H1 (cell line): ENCODE measurements around the gene DES. TPM values are rescaled to one million over a fixed set of nuclear protein-coding genes. Genes with fewer than 3 reads are reported as not detected.

Source experiments
- CTCF ChIA-PET: fragments of 300-600 bp; sonication (Branson Sonifier 250); formaldehyde crosslinking; loops from one replicate; lab custom pipeline; 2021; ENCODE audit not compliant: partially characterized antibody; lab: Charles Lee
- POLR2A ChIA-PET: fragments of 300-600 bp; sonication (Branson Sonifier 250); formaldehyde crosslinking; loops from one replicate; lab custom pipeline; 2021; ENCODE audit warnings: inconsistent platforms; ENCODE audit not compliant: partially characterized antibody; lab: Charles Lee
- DNase-seq, 2 experiments: peaks; one replicate each; pipeline versions ENCODE4 v3.0.0 to v3.0.0-alpha.2; 2010 to 2022; ENCODE audit warnings: low spot score in 2 of 2, low read depth in 1 of 2, mixed read lengths in 1 of 2
- FAIRE-seq: peaks from 2 replicates; lab custom pipeline; 2011; peaks lifted over from hg19 to GRCh38; lab: Jason Lieb, UNC
- H2AFZ ChIP-seq: 2 replicates; pipeline ENCODE4 v1.8.1; 2012; ENCODE audit warnings: low read length, inconsistent platforms
- H2AK5ac ChIP-seq: 2 replicates; pipeline ENCODE4 v1.6.1; 2013; ENCODE audit warnings: low read depth, low read length
- H2BK120ac ChIP-seq: replicated peaks from 2 replicates; pipeline ENCODE3; 2013; ENCODE audit warnings: low read depth, low read length, inconsistent platforms
- H2BK12ac ChIP-seq: 2 replicates; pipeline ENCODE4 v1.6.1; 2013; ENCODE audit warnings: low read depth, low read length
- H2BK15ac ChIP-seq: 2 replicates; pipeline ENCODE4 v1.6.1; 2013; ENCODE audit warnings: low read length
- H2BK20ac ChIP-seq: 2 replicates; pipeline ENCODE4 v1.6.1; 2013; ENCODE audit warnings: low read length
- H2BK5ac ChIP-seq: 2 replicates; pipeline ENCODE4 v1.6.1; 2013; ENCODE audit warnings: low read depth, low read length
- H3K14ac ChIP-seq: 2 replicates; pipeline ENCODE4 v1.6.1; 2013; ENCODE audit warnings: inconsistent platforms; ENCODE audit not compliant: insufficient read length
- H3K18ac ChIP-seq: 2 replicates; pipeline ENCODE4 v1.6.1; 2013; ENCODE audit warnings: low read length; ENCODE audit errors: extremely low read depth
- H3K23ac ChIP-seq: 2 replicates; pipeline ENCODE4 v1.6.1; 2013; ENCODE audit warnings: inconsistent platforms; ENCODE audit not compliant: insufficient read length
- H3K23me2 ChIP-seq: 2 replicates; pipeline ENCODE4 v1.6.1; 2013; ENCODE audit warnings: low read depth, low read length
- H3K27ac ChIP-seq: 2 replicates; pipeline ENCODE4 v1.6.1; 2011; ENCODE audit warnings: low read depth, low read length, inconsistent platforms
- H3K27me3 ChIP-seq, 4 experiments: replicated peaks in 1 of 4; 1 replicate in 1 of 4; 2 replicates in 3 of 4; pipeline versions ENCODE4 v1.6.1 to v1.8.1; 2011 to 2013; ENCODE audit warnings: low read length in 3 of 4, mild to moderate bottlenecking in 3 of 4, inconsistent platforms in 2 of 4, mixed read lengths in 2 of 4, moderate library complexity in 1 of 4; ENCODE audit not compliant: control insufficient read depth in 3 of 4, insufficient read depth in 3 of 4; ENCODE audit errors: extremely low read depth in 1 of 4
- H3K36me3 ChIP-seq, 4 experiments: 2 replicates each; pipeline versions ENCODE4 v1.6.1 to v1.8.1; 2011 to 2013; ENCODE audit warnings: mild to moderate bottlenecking in 4 of 4, low read length in 3 of 4, moderate library complexity in 2 of 4, control low read depth in 1 of 4, inconsistent platforms in 1 of 4; ENCODE audit not compliant: insufficient read depth in 4 of 4, control insufficient read depth in 2 of 4
- H3K4ac ChIP-seq: replicated peaks from 2 replicates; pipeline ENCODE3; 2013; ENCODE audit warnings: low read length, low read depth, mixed read lengths, inconsistent platforms; ENCODE audit not compliant: insufficient read length
- H3K4me1 ChIP-seq, 4 experiments: replicated peaks in 1 of 4; 1 replicate in 1 of 4; 2 replicates in 3 of 4; pipeline versions ENCODE4 v1.6.1 to v1.8.1; 2011 to 2013; ENCODE audit warnings: low read length in 3 of 4, inconsistent platforms in 2 of 4, mixed read lengths in 1 of 4; ENCODE audit not compliant: insufficient read depth in 4 of 4, control insufficient read depth in 3 of 4
- H3K4me2 ChIP-seq, 2 experiments: 2 replicates each; pipeline versions ENCODE4 v1.6.1 to v1.8.1; 2011 to 2013; ENCODE audit warnings: low read depth in 2 of 2, low read length in 2 of 2, control low read depth in 1 of 2, inconsistent platforms in 1 of 2, mild to moderate bottlenecking in 1 of 2; ENCODE audit not compliant: insufficient read depth in 1 of 2
- H3K4me3 ChIP-seq, 4 experiments: fragments of 200-600, 300-600 bp in 1 of 4; sonication (generic), shearing (Covaris generic), sonication (Bioruptor Twin) in 1 of 4; 2 replicates each; pipeline versions ENCODE4 v1.5.1 to v1.8.1; 2011 to 2016; ENCODE audit warnings: low read length in 4 of 4, low read depth in 3 of 4, control low read depth in 2 of 4, inconsistent platforms in 2 of 4, mild to moderate bottlenecking in 2 of 4, mixed read lengths in 1 of 4, moderate library complexity in 1 of 4; ENCODE audit not compliant: insufficient read depth in 2 of 4; ENCODE audit errors: extremely low read depth in 1 of 4
- H3K56ac ChIP-seq: replicated peaks from 2 replicates; pipeline ENCODE3; 2013; ENCODE audit warnings: low read depth, mild to moderate bottlenecking, mixed read lengths, low read length, inconsistent platforms; ENCODE audit not compliant: insufficient read length
- H3K79me1 ChIP-seq: 2 replicates; pipeline ENCODE4 v1.6.1; 2013; ENCODE audit warnings: low read depth, low read length, control low read depth
- H3K79me2 ChIP-seq, 2 experiments: 2 replicates each; pipeline versions ENCODE4 v1.6.1 to v1.8.1; 2012 to 2013; ENCODE audit warnings: low read length in 2 of 2, mild to moderate bottlenecking in 2 of 2, inconsistent platforms in 1 of 2; ENCODE audit not compliant: insufficient read depth in 2 of 2, control insufficient read depth in 1 of 2
- H3K9ac ChIP-seq, 4 experiments: replicated peaks in 1 of 4; 1 replicate in 1 of 4; 2 replicates in 3 of 4; pipeline versions ENCODE4 v1.6.1 to v1.8.1; 2011 to 2013; ENCODE audit warnings: low read depth in 3 of 4, low read length in 3 of 4, control low read depth in 2 of 4, mild to moderate bottlenecking in 2 of 4, moderate library complexity in 2 of 4, inconsistent platforms in 1 of 4; ENCODE audit errors: extremely low read depth in 1 of 4
- H3K9me3 ChIP-seq, 2 experiments: 2 replicates each; pipeline versions ENCODE4 v1.6.1 to v1.8.1; 2012 to 2013; ENCODE audit warnings: mild to moderate bottlenecking in 2 of 2, moderate library complexity in 2 of 2, control low read depth in 1 of 2, inconsistent platforms in 1 of 2, low read depth in 1 of 2, low read length in 1 of 2, mixed read lengths in 1 of 2; ENCODE audit not compliant: insufficient read depth in 2 of 2
- H4K20me1 ChIP-seq, 2 experiments: replicated peaks in 1 of 2; 2 replicates each; pipeline versions ENCODE3 to v1.8.1; 2011 to 2013; ENCODE audit warnings: inconsistent platforms in 2 of 2, low read length in 2 of 2, mild to moderate bottlenecking in 1 of 2; ENCODE audit not compliant: insufficient read depth in 2 of 2, control insufficient read depth in 1 of 2
- H4K5ac ChIP-seq: 2 replicates; pipeline ENCODE4 v1.6.1; 2013; ENCODE audit warnings: low read length, low read depth, mixed read lengths, inconsistent platforms; ENCODE audit not compliant: insufficient read length
- H4K8ac ChIP-seq: 2 replicates; pipeline ENCODE4 v1.8.0; 2013; ENCODE audit warnings: mild to moderate bottlenecking, moderate library complexity, low read length, inconsistent platforms; ENCODE audit not compliant: insufficient read depth; ENCODE audit errors: extremely low read depth
- H4K91ac ChIP-seq: replicated peaks from 2 replicates; pipeline ENCODE3; 2013; ENCODE audit warnings: low read length, mixed read lengths, inconsistent platforms; ENCODE audit not compliant: insufficient read length
- ASH2L ChIP-seq: fragments of 200-600, 300-600 bp; sonication (generic); IDR thresholded peaks from one replicate; pipeline ENCODE4 v1.7.1; 2017; ENCODE audit warnings: low read length
- ATF3 ChIP-seq: IDR thresholded peaks from 2 replicates; pipeline ENCODE4 v1.6.1; 2011; ENCODE audit warnings: low read depth, mild to moderate bottlenecking, low read length; ENCODE audit not compliant: insufficient read depth
- BACH1 ChIP-seq: IDR thresholded peaks from 2 replicates; pipeline ENCODE4 v1.6.1; 2012; ENCODE audit warnings: low read length, improper control_type of control experiment
- CBX5 ChIP-seq: fragments of 300-800, 300-1000 bp; sonication (generic); IDR thresholded peaks from 2 replicates; pipeline ENCODE4 v1.7.1; 2016; ENCODE audit warnings: antibody characterized with exemption, low read length, low read depth
- CHD2 ChIP-seq: IDR thresholded peaks from 2 replicates; pipeline ENCODE4 v1.6.1; 2012; ENCODE audit warnings: low read length, improper control_type of control experiment
- EGR1 ChIP-seq: IDR thresholded peaks from 2 replicates; pipeline ENCODE4 v1.6.1; 2011; ENCODE audit warnings: low read depth, low read length, borderline replicate concordance
- GTF2F1 ChIP-seq: IDR thresholded peaks from 2 replicates; pipeline ENCODE4 v1.6.1; 2012; ENCODE audit warnings: low read depth, low read length, improper control_type of control experiment, borderline replicate concordance
- NRF1 ChIP-seq: IDR thresholded peaks from 2 replicates; pipeline ENCODE4 v1.6.1; 2011; ENCODE audit warnings: mild to moderate bottlenecking, low read depth, low read length, improper control_type of control experiment
- SAP30 ChIP-seq: fragments of 300-600 bp; sonication (generic); IDR thresholded peaks from 2 replicates; pipeline ENCODE4 v1.7.1; 2012; ENCODE audit warnings: low read length, moderate library complexity, mild to moderate bottlenecking, inconsistent platforms; ENCODE audit not compliant: insufficient read depth, insufficient replicate concordance
- SIN3A ChIP-seq, 2 experiments: IDR thresholded peaks in 1 of 2; conservative IDR thresholded peaks in 1 of 2; 2 replicates each; pipeline ENCODE4 v1.6.1; 2011 to 2012; ENCODE audit warnings: low read length in 2 of 2, improper control_type of control experiment in 1 of 2, low read depth in 1 of 2, mild to moderate bottlenecking in 1 of 2
- SP1 ChIP-seq: IDR thresholded peaks from 2 replicates; pipeline ENCODE4 v1.6.1; 2011; ENCODE audit warnings: low read depth, low read length
- SUZ12 ChIP-seq: fragments of 200-600 bp; sonication (generic); IDR thresholded peaks from 2 replicates; pipeline ENCODE4 v1.6.1; 2012; ENCODE audit warnings: mild to moderate bottlenecking, inconsistent platforms, low read length, moderate library complexity, mixed read lengths
- TAF7 ChIP-seq: optimal IDR thresholded peaks from 2 replicates; pipeline ENCODE3; 2011; ENCODE audit warnings: low read depth, mild to moderate bottlenecking, inconsistent platforms, low read length, moderate library complexity, borderline replicate concordance
- WGBS, 2 experiments: shearing (Covaris generic) in 1 of 2; methylation state at CpG; one replicate each; pipeline versions ENCODE4 v1.1.6 to v1.1.7; 2013 to 2015; ENCODE audit warnings: low lambda C conversion rate in 2 of 2, mixed read lengths in 2 of 2, inconsistent platforms in 1 of 2, low coverage in 1 of 2, missing lambda C conversion rate in 1 of 2; ENCODE audit not compliant: insufficient replicate concordance in 2 of 2, insufficient coverage in 1 of 2, insufficient read length in 1 of 2; ENCODE audit errors: extremely low coverage in 1 of 2, missing lambda C conversion rate in 1 of 2; 5-methylcytosine and 5-hydroxymethylcytosine counted together
- polyA plus RNA-seq, 7 experiments: library from polyadenylated mRNA; depleted of rRNA in 3 of 7; stranded (reverse) in 5 of 7; unstranded in 2 of 7; fragments of >200 nt in 5 of 7; fragments of 200-250 nt in 2 of 7; gene quantifications; 1 replicate in 5 of 7; 2 replicates in 1 of 7; 4 replicates in 1 of 7; pipeline versions ENCODE4 v1.2.1 to v1.2.3, GENCODE V29; 2011 to 2013; ENCODE audit warnings: missing spikeins in 2 of 7, mixed read lengths in 2 of 7
- total RNA-seq: library from RNA; stranded (reverse); fragmentation: NEBNext Ultra II Directional; extraction: Animal tissue kit (Norgen Biotek cat#: 25700); gene quantifications from 2 replicates; pipeline ENCODE4 v1.2.1, GENCODE V29; 2021
- TF ChIP-seq, protein P1 (sequence below): IDR thresholded peaks from 2 replicates; pipeline ENCODE4 v1.6.1; 2012; ENCODE audit warnings: inconsistent platforms

DES gene
- total and polyA plus RNA-seq, 2 of the 8 experiments (the other 6 are each of a cell fraction or from before 2014, with no cell fraction given): 1.8 to 4.3 TPM

GRCh38 chr2:219410390-219410789 lies 7.8 kb upstream of the DES start:
- no peak overlapping the region for H4K91ac ChIP-seq
- ChIA-PET POLR2A (interaction anchor here (1.2 kb wide), 1 partner anchor 22 kb away, joined by 4 read pairs; the partner anchor contains the start of gene DNPEP), CTCF (interaction anchor here (1.0 to 13.0 kb wide), 12 partner anchors 8 to 116 kb away, joined by 3 to 407 read pairs (median 4); partner anchors contain the start of genes DES, DNPEP, GMPPA and SPEG)
- H2BK120ac ChIP-seq: no peak overlapping the region
- no peak for FAIRE-seq
- no peak overlapping the region for H4K8ac ChIP-seq
- H2AK5ac ChIP-seq: no peak overlapping the region
- H3K27me3 ChIP-seq: peaks cover 0 to 2% (median 0%) of the 10 kb centered on the region in 4 experiments; a peak in 2 of 7 replicates
- no peak overlapping the region for H4K5ac ChIP-seq
- no peak overlapping the region for H3K18ac ChIP-seq
- no peaks in the 10 kb centered on the region for H3K9me3 ChIP-seq
- DNase-seq: no peak
- no peaks in the 10 kb centered on the region for H4K20me1 ChIP-seq
- no peak overlapping the region for H2BK20ac ChIP-seq
- no peak overlapping the region for H3K27ac ChIP-seq
- H2BK15ac ChIP-seq: no peak overlapping the region
- WGBS, 2 experiments: 85% methylated on average over 7 of the region's 8 CpGs; no CpG with 5 or more reads in 1 of the 2 experiments
- no peaks in the 10 kb centered on the region for H3K79me1 ChIP-seq
- H3K23me2 ChIP-seq: no peaks in the 10 kb centered on the region
- H3K4me2 ChIP-seq: no peak overlapping the region
- H2BK12ac ChIP-seq: no peak overlapping the region
- H2BK5ac ChIP-seq: no peak overlapping the region
- no peak overlapping the region for H3K4me3 ChIP-seq
- no peak overlapping the region for H3K56ac ChIP-seq
- no peaks in the 10 kb centered on the region for H3K36me3 ChIP-seq
- no peak overlapping the region for H3K23ac ChIP-seq
- no peak overlapping the region for H3K9ac ChIP-seq
- peaks cover 0 to under 1% (median 0%) of the 10 kb centered on the region in 4 experiments; a peak in 3 of 7 replicates for H3K4me1 ChIP-seq
- H3K4ac ChIP-seq: no peak overlapping the region
- H2AFZ ChIP-seq: no peak overlapping the region
- H3K79me2 ChIP-seq: no peaks in the 10 kb centered on the region
- no peak overlapping the region for H3K14ac ChIP-seq
- TF ChIP-seq SP1 (no peak), SUZ12 (no peak), SIN3A (conservative IDR thresholded peaks at IDR 0.05 in 1 of 2, IDR thresholded peaks at IDR 0.05 in 1 of 2; ENCODE audit: low read depth in 1 of 2, low read length in 2 of 2) (no peak), GTF2F1 (no peak), NRF1 (no peak), CHD2 (no peak), ASH2L (no peak), BACH1 (no peak), TAF7 (no peak), SAP30 (no peak), CBX5 (no peak), ATF3 (no peak), EGR1 (no peak)
- TF ChIP-seq, protein P1, sequence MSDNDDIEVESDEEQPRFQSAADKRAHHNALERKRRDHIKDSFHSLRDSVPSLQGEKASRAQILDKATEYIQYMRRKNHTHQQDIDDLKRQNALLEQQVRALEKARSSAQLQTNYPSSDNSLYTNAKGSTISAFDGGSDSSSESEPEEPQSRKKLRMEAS: no peak
